Measurements from ENCODE around the gene ABR. TPM values are rescaled to one million over a fixed set of nuclear protein-coding genes. Genes with fewer than 3 reads are reported as not detected.
"Not testable (repeated sequence)": the region's sequence is repeated elsewhere in the genome, so short reads cannot be mapped to it uniquely, and the experiment has no call there.

Gene ABR
- total RNA-seq, 1 donor from 2014 or later = 134 TPM

GRCh38 chr17:1095090-1095852, 84.5 kb downstream of the ABR start:
- DNase-seq = no peak

DNA sequence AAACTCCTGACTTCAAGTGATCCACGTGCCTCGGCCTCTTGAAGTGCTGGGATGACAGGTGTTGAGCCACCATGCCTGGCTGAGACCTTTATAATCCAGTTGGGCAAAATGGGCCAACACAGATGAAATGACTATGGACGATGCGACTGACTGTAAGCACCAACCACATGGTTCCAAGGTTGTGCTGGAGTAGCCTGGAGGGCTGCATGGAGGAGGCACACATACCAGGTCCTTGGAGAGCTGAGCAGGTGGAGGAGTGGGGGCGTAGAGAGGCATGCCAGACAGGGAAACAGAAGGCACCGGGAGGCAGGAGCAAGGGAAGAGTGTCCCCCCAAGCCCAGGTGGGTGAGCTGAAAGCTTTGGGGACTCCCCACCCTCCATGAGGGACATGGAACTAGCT, 85.2 kb downstream of the ABR start:
- no peak for DNase-seq

DNA sequence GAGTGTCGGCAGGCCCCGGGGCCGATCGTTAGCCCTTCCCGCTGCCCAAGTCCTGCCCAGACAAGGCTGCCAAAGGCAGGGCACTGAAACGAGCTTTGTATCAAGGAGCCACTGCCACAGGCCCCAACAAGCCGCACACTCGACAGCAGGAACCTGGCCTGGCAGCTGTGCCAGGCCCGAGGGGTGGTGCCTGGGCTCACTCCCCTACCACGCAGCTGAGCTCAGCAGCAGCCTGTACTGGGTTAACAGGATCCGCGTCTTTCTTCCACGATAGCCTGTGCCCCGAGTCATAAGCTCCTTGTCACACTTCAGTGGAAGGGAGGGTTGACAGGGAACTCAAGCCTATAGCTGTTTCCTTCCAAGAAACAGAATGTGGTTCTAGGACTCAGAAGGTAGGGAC, 87.9 kb downstream of the ABR start:
- no peak for DNase-seq

DNA sequence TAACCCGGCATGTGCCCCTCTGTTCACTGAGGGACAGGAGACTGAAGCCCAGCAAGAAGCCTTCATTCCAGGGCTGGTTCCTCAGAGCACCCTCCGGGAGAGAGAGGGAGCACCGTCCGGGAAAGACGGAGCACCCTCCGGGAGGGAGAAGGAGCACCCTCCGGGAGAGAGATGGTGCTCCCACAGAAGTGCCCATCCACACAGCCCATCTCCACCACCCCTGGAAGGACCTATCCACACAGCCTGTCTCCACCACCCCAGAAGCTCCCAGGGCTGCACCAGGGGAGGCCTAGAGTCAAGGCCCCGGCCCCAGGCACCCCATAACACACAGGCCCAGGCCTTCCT, 88.6 kb downstream of the ABR start:
- no peak for DNase-seq

- DNase-seq = no peak
These were observed 89.2 kb downstream of the ABR start for GRCh38 chr17:1090465-1091189.

DNA sequence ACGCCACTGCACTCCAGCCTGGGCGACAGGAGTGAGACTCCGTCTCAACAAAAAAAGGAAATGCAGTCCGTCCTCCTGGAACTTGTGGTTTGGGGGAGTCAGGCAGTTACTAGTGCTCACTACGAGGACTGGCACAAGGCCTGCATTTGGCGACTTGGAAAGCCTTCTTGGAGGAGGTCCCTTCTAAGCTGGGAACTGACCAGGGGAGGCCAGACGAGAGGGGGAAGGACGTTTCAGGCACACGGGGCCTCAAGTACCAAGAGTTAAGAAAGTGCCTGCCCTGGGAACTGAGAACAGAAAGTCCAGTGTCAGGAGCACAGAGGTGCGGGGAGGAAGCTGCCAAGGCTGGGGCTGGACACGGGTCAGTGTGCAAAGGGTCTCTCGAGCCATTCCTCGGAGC, 89.9 kb downstream of the ABR start:
- no peak for DNase-seq

DNA sequence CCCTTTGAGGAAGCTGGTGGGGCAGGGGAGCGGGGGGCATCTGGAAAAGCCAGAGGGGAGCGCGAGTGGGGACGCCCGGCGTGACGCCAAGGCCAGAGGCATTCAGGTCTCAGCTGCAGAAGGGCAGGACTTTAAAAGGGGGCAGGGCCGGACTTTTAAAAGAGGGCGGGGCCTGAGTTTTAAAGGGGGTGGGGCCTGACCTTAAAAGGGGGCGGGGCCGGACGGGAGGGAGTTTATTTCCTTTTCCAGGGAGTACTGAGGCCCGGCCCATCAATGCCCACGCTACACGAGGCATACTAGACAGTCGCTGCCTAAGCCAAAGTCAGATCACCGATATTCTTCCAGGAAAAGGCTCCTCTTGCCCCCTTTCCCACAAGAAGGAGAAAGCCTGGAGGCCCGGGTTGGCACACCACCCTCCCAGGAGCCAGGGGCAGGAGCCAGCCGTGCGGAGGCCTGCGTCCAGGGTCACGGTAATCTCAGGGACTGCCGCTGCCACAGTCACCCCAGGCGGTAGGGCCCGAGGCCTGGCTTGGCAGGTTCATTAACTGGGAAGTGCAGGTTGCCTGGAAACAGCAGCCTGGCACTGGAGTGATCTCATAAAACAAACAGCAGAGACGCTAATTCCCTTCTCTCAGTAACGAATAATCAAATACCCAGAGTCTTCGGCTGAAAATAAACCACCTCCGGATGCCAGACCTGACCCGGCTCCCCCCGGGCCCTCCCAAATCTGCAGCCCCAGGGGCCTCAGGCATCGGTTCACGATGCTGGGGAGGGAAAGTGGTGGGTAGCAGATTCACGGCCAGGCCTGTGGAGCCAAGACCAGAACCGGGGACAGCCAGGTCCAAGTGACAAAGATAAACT, 92.2 kb downstream of the ABR start:
- no peak for DNase-seq

DNA sequence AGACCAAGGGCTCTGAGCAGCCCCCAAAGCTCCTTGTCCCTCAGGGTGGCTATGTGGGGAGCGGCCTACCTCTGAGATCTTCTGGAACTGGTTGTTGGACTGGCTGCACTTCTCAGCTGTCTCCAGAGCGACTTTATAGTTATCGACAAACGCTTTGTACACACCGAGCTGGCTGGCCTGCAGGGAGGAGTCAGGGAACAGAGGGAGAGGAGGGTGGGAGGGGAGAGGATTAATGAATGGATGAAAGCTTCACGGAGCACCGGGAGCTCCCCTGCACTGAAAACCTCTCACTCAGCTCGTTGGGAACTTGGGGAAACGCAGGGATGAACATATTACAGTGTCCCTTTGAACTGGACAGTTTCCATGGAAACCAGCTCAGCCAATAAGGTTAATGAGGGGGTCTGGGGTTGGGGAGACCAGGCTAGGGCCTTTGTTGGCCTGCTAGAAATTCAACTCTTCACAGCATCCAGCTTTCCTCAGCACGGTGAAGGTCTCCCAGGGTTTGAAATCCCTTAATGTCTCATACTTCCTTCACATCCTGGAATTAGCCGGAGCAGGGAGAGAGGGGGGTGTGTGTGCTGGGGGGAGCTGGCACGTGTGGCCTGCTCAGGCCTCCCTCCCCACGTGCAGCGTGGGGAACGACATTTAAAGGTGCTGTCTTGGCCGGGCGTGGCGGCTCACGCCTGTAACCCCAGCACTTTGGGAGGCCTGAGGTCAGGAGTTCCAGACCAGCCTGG, 96.2 kb downstream of the ABR start:
- DNase-seq = no peak

DNA sequence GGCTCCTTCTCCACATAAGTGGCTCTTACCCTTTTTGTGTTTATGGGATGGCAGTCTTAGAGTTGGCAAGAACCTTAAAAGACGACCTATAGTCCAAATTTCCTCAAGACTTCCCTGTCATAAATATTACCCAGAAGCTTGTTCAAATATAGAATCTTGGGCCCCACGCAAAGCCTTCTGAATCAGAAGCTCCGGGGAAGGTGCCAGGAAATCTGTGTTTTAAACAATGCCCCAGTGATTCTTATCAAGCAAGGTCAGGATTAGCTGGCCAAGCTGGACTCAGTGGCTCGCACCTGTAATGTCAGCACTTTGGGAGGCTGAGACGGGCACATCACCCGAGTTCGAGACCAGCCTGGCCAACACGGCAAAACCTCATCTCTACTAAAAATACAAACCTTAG, 97.2 kb downstream of the ABR start:
- DNase-seq = no peak

DNA sequence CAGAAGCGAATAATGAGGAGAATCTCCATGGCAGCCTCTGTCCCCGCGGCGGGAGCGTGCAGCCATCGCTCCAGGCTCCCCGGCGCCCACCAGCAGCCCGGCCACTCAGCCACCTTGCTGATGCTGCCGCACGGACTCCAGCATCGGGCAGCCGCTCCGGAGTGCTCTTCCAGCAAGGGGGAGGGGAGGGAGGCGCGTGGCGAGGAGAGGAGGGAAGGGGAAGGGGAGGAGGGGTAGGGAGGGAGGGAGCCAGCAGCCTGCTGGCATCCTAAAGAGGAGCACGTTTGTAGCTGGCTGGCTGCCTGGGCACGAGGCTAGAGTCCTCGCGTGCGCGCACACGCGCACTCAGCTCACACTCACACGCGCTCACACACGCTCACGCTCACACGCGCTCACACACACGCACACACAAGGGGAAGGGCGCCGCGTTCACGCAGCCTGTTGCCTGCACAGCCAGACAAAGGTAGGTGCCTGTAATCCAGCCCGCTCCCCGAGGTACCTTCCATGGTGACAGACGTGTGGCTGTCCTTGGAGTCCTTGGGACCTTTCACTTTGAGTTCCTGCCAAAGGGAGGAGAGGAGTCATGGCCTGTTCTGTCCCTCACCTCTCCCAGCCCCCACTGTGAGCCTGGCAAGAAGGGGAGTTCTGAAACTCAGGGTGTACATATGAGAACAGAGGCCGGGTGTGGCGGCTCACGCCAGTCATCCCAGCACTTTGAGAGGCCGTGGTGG, 100.8 kb downstream of the ABR start:
- no peak for DNase-seq

DNA sequence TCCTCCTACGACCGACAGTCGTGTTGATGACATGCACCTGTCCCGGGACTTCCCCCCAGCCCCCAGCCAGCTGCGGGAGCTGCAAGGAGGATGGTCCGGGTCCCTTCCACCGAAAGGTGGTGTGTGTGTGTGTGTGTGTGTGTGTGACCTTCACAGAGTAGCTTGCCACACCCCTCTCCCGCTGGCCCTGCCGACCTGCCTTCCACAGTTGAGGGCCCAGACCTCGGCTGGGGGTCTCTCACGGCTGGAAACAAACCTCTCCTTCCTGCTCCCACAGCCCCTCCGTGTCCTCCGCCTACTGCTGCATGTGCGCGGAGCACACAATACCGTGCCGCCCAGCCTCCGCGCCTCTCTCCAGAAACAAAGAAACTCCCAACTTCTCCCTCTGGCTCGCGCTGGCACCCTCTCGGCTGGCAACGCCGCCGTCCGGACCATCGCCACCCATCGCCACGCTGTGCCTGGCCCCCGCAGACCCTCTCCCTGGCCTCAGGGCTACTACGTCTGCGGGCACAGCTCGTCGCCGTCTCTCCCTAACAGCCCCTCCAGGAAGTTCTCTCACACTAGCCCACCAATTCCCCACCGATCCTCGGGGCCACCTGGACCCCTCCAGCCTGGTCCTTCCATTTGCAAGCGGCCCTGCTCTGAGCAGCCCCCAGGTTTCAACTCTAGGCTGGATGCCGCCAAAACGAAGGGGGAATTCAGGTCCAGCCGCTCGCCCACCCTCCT, 101.6 kb downstream of the ABR start:
- no peak for DNase-seq

GRCh38 chr17:1077581-1077985, 102.2 kb downstream of the ABR start:
- DNase-seq = no peak

DNA sequence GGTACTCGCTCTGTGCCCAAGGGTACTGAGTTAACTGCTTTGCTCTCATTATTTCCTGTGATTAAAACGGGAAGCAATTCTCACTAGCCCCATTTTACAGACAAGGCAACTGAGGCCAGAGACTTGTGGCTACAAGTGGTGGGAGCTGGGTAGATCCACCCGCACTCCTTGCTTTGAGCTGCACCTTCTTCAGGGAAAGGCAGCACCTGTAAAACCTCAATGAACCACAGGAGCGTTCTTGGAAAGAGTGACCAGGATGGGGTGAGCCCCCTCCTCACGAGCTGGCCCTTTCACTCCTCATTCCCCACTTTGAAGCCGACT, 102.8 kb downstream of the ABR start:
- DNase-seq = no peak

DNA sequence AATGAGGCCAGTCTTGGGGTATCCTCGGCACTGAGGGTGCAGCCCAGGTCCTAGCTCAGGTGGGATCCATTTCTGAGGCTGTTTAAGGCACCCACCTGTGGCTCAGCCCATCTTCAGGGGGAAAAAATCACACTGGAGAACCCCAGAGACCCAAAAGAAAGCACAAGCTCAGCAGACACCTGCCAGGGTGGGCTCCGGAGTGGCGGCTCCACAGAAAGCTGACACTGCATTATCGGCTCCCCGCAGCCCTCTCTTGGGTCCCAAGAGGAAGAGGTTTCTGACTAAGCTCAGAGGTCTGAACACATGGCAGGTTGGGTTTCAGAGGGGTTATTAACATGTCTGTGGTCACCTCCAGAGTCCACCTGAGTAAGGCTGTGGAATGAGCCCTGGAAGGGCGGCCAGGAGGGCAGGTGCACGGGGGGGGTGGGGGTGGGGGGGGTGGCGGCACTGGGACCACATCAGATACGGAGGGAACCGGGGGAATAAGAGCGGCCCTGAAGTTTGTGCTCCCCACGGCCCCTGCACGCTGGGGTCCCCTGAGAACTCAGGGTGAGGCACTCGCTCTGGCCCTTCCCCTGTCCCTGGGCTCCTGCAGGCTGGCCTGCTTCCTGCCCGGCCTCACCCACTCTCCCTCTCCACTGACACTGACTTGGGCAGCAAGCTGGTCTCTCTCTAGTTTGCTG, 103.3 kb downstream of the ABR start:
- no peak for DNase-seq

GRCh38 chr17:1074886-1075605, 104.7 kb downstream of the ABR start:
- no peak for DNase-seq

- DNase-seq = not testable (repeated sequence)
These were observed 105.7 kb downstream of the ABR start for GRCh38 chr17:1073963-1074625.

DNA sequence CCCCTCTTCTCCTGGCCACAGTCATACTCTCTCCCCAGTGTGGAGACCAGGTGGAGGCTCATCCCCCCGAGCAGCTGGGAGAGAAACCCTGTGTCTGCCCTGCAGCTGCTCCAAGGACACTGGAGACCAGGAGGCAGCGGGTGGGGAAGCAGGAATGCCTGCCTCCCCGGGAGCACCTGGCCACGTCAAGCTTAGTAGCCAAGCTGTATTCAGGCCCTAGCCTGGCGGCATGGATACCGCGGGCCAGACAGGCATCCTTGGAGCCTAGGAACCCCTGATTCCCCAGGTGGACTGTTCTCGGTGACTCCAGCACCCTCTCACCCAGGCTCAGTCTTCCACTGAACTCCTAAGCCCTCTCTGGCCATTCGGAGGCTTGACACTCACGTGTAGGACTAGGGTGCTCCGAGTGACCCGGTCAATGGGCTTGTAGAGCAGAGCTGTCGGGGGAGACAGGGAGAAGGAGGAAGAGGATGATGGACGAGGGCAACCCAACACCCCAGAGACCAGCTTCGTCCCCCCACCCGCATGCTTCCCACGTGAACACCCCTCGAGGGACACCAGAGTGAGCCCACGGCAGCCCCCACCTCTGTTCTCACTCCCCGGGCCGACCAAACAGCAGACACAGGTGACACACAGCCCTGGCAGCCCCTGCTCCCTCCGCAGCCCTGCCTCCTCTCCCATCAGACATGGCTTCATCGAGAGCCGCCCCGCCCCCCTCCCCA, 106.4 kb downstream of the ABR start:
- no peak for DNase-seq

DNA sequence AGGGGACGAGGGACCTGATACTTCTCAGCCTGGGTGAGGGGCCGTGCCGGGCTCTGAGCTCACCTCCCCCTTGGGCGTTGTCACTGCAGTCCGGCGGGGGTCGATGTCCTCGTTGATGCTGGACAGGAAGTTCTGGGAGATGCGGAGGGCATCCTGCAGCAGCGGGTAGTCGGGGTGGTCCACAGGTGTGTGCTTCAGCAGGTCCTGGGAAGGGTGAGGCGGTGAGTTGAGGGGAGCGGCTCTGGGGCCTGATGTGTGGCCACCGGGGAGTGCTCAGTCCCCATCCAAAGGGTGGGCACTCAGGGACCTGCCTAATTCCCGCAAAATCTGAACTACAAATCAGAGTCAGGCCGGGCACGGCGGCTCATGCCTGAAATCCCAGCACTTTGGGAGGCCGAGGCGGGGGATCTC, 107.2 kb downstream of the ABR start:
- DNase-seq = no peak
